ENCODE data around the gene HOXA3.

DNA sequence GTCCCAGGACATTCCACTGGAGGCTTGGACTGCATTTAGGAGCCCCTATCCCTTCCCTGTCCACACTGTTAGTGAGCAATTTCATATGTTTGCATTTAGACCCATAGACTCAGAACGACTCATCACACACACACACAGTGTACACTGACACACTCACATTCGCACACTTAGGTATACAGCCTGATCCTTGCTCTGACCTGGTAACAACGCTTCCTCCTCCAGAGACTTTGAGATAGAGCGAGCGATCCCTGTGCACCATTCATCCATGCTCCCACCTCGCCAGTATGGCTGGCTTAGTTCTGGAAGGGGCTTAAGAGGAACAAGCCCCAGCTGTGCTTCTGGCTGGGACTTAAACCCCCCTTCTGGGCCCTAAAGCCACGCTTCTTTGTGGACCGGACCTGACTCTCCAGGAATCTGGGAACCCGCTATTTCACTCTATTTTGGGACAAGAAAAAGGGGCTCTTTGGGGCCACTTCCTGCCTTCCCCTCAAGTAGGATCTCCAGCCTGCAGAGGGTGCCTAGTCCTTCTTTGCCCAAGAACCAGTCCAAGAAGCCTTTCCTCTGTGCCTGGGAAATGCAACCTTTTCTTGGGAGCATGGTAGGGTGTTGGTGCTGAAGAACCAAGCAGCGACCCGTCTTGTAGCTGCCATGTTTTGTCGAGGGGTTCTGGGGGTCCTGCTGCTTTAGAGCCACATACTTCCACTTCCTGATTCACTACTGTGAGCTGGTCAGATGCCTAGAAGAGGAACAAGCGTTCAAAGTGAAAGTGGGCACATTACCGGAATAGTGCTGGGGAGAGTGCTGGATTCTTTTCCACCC lies 48.6 kb upstream of the HOXA3 start:
- no peak for TF ChIP-seq CTCF (IDR thresholded peaks at IDR 0.05; ENCODE audit: low read depth, low read length, poor library complexity, severe bottlenecking)
- TF ChIP-seq EZH2phosphoT487 (IDR thresholded peaks at IDR 0.05; ENCODE audit: borderline replicate concordance, low read length), result no peak; the same call in 1 of the 2 replicates

All from DOHH2 (cell line).